Endothelial cell of umbilical vein (primary cell): Measurements from ENCODE around the gene CD99L2. TPM values are rescaled to one million over a fixed set of nuclear protein-coding genes. Genes with fewer than 3 reads are reported as not detected.

Source experiments
- BruUV-seq: library from RNA; stranded (reverse); fragments of 400-500 nt; replicated peaks from 2 replicates; lab custom pipeline; 2021; lab: Mats Ljungman, UMichigan
- CTCF ChIA-PET: fragments of 300-600, 350-600 bp; sonication (Branson Sonifier 250); formaldehyde crosslinking; loops from one replicate; lab custom pipeline; 2021; ENCODE audit warnings: antibody characterized with exemption, inconsistent platforms; lab: Charles Lee
- POLR2A ChIA-PET: fragments of 300-600, 350-600 bp; sonication (Branson Sonifier 250); formaldehyde crosslinking; loops from one replicate; lab custom pipeline; 2021; ENCODE audit warnings: antibody characterized with exemption, inconsistent platforms; lab: Charles Lee
- DNase-seq: peaks from one replicate; pipeline ENCODE4 v3.0.0-alpha.2; 2011; ENCODE audit warnings: low read depth, low spot score
- FAIRE-seq: peaks from 2 replicates; lab custom pipeline; 2011; peaks lifted over from hg19 to GRCh38; lab: Jason Lieb, UNC
- H2AFZ ChIP-seq: 2 replicates; pipeline ENCODE4 v1.6.0; 2012; ENCODE audit warnings: low read depth, low read length, control low read depth, inconsistent platforms
- H3K27ac ChIP-seq: 2 replicates; pipeline ENCODE4 v1.5.1; 2011; ENCODE audit warnings: low read depth, mild to moderate bottlenecking, control low read depth, low read length, moderate library complexity; ENCODE audit not compliant: insufficient read depth
- H3K27me3 ChIP-seq, 2 experiments: 2 replicates each; pipeline versions ENCODE4 v1.6.0 to v1.6.1; 2011; ENCODE audit warnings: low read length in 2 of 2, mixed read lengths in 1 of 2; ENCODE audit not compliant: control insufficient read depth in 2 of 2, insufficient read depth in 2 of 2
- H3K36me3 ChIP-seq, 2 experiments: 2 replicates in 1 of 2; 3 replicates in 1 of 2; pipeline ENCODE4 v1.5.1; 2011; ENCODE audit warnings: low read length in 2 of 2, mild to moderate bottlenecking in 1 of 2, moderate library complexity in 1 of 2; ENCODE audit not compliant: control insufficient read depth in 2 of 2, insufficient read depth in 2 of 2; ENCODE audit errors: extremely low read depth in 1 of 2
- H3K4me1 ChIP-seq: 3 replicates; pipeline ENCODE4 v1.5.1; 2011; ENCODE audit warnings: mild to moderate bottlenecking, low read length; ENCODE audit not compliant: control insufficient read depth, insufficient read depth; ENCODE audit errors: extremely low read depth
- H3K4me2 ChIP-seq: 2 replicates; pipeline ENCODE4 v1.6.1; 2011; ENCODE audit warnings: low read length, control low read depth, mixed read lengths; ENCODE audit not compliant: insufficient read depth
- H3K4me3 ChIP-seq, 3 experiments: fragments of 200-600 bp in 1 of 3; sonication (generic), shearing (Covaris generic) in 1 of 3; replicated peaks in 1 of 3; 2 replicates each; pipeline ENCODE4 v1.5.1; 2011 to 2016; ENCODE audit warnings: control low read depth in 3 of 3, low read length in 3 of 3, mild to moderate bottlenecking in 2 of 3, inconsistent platforms in 1 of 3, low read depth in 1 of 3, moderate library complexity in 1 of 3; ENCODE audit not compliant: insufficient read depth in 1 of 3
- H3K79me2 ChIP-seq: 2 replicates; pipeline ENCODE4 v1.6.0; 2012; ENCODE audit warnings: low read length, inconsistent platforms; ENCODE audit not compliant: control insufficient read depth, insufficient read depth
- H3K9ac ChIP-seq: replicated peaks from 2 replicates; pipeline ENCODE3; 2011; ENCODE audit warnings: low read length, control low read depth; ENCODE audit not compliant: insufficient read depth; ENCODE audit errors: extremely low read depth
- H3K9me1 ChIP-seq: replicated peaks from 3 replicates; pipeline ENCODE4 v1.6.0; 2011; ENCODE audit warnings: mild to moderate bottlenecking, low read length; ENCODE audit not compliant: control insufficient read depth, insufficient read depth; ENCODE audit errors: extremely low read depth
- H3K9me3 ChIP-seq: replicated peaks from 2 replicates; pipeline ENCODE4 v1.5.1; 2012; ENCODE audit warnings: low read length, inconsistent platforms; ENCODE audit not compliant: control insufficient read depth, insufficient read depth
- H4K20me1 ChIP-seq: replicated peaks from 2 replicates; pipeline ENCODE3; 2011; ENCODE audit warnings: mild to moderate bottlenecking, low read length; ENCODE audit not compliant: control insufficient read depth, insufficient read depth; ENCODE audit errors: extremely low read depth
- EZH2 ChIP-seq: IDR thresholded peaks from 2 replicates; pipeline ENCODE4 v1.6.1; 2012; ENCODE audit warnings: borderline replicate concordance, low read depth, mild to moderate bottlenecking, moderate library complexity, low read length, inconsistent platforms; ENCODE audit not compliant: severe bottlenecking
- FOS ChIP-seq: IDR thresholded peaks from 2 replicates; pipeline ENCODE4 v1.6.1; 2011; ENCODE audit warnings: mild to moderate bottlenecking, low read length, moderate library complexity, borderline replicate concordance; ENCODE audit not compliant: insufficient read depth
- GATA2 ChIP-seq: IDR thresholded peaks from 2 replicates; pipeline ENCODE4 v1.7.0; 2011; ENCODE audit warnings: low read depth, mild to moderate bottlenecking, moderate library complexity, mixed read lengths, low read length; ENCODE audit not compliant: insufficient read length, insufficient read depth
- JUN ChIP-seq: IDR thresholded peaks from 2 replicates; pipeline ENCODE4 v1.6.1; 2011; ENCODE audit warnings: borderline replicate concordance, low read depth; ENCODE audit not compliant: insufficient read length, insufficient read depth
- MYC ChIP-seq: IDR thresholded peaks from one replicate; pipeline ENCODE4 v1.6.1; 2011; ENCODE audit warnings: mild to moderate bottlenecking, low read depth, low read length
- POLR2A ChIP-seq: IDR thresholded peaks from 2 replicates; pipeline ENCODE4 v1.6.1; 2012; ENCODE audit warnings: low read depth, mild to moderate bottlenecking, control low read depth, low read length
- POLR2AphosphoS5 ChIP-seq: IDR thresholded peaks from 2 replicates; pipeline ENCODE4 v1.6.1; 2012; ENCODE audit warnings: low read depth, mild to moderate bottlenecking, control low read depth, low read length, moderate library complexity; ENCODE audit not compliant: insufficient read depth
- dilution Hi-C: fragments of 300-500 bp; cut with MboI; formaldehyde crosslinking; loops from one replicate; pipeline ENCODE4 v1.15.0; 2019; ENCODE audit warnings: low sequenced_read_pairs; ENCODE audit not compliant: extremely low pct_ligation_motif_present
- intact Hi-C: fragments of 100-400 bp; cut with micrococcal nuclease; formaldehyde crosslinking; loops from one replicate; pipeline ENCODE4 v1.10.0; 2022
- polyA plus RNA-seq, 4 experiments: library from polyadenylated mRNA; depleted of rRNA in 3 of 4; stranded (reverse) in 3 of 4; unstranded in 1 of 4; fragments of >200 nt; gene quantifications; 2 replicates each; pipeline versions ENCODE4 v1.2.1 to v1.2.3, GENCODE V29; 2011 to 2012; ENCODE audit warnings: missing spikeins in 1 of 4
- total RNA-seq: library from RNA; stranded (reverse); gene quantifications from 2 replicates; pipeline ENCODE4 v1.2.3, GENCODE V29; 2021
- TF ChIP-seq, protein P1 (sequence below): IDR thresholded peaks from 2 replicates; pipeline ENCODE4 v1.6.1; 2011; ENCODE audit not compliant: insufficient read depth, insufficient read length
- TF ChIP-seq, protein P2 (sequence below), 2 donors: IDR thresholded peaks; 1 replicate in 1 of 2; 2 replicates in 1 of 2; pipeline ENCODE4 v1.5.1; 2011; ENCODE audit warnings: low read length in 2 of 2, mild to moderate bottlenecking in 2 of 2, moderate library complexity in 2 of 2, control low read depth in 1 of 2, inconsistent platforms in 1 of 2, low read depth in 1 of 2; ENCODE audit not compliant: insufficient read depth in 1 of 2; ENCODE audit errors: extremely low read depth in 1 of 2

CD99L2 gene
- total and polyA plus RNA-seq, 2 donors (not counting 3 experiments of a cell fraction or from before 2014, with no cell fraction given) = 33.2 to 43.4 TPM

DNA sequence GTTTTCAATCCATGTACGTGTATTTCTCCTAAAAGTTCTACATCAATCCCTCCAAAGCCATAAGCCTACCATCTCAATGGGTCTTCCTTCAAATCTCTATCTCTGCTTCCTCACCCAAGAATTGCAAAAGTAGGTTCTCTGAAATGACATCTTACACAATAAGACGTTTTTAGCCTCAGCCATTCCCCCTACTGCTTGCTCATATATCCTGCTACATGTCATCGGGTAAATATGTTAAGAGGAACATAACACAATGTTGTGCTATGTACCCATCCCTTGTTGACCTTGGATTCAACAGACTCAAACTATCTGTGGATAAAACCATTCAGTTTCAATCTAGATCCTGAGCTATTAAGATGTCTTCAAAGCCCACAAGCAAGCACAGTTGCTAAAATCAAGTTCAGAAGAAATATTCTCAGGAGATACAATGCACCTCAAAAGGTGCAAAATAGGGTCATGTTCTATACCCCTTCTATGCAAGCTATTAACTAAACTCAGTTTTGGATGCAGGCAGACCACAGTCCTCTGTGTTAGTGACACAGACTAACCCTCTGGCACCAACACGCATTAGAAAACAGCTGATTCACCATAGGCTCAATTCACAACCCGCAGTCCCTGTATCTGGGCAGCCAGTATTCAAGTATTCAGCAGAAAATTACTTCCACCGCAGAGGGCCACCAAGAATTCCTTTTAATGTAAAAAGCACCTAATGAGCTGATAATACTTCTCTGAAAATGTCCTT, 56.8 kb downstream of the CD99L2 start:
- FAIRE-seq (no peak), DNase-seq (no peak)
- Histone ChIP-seq H3K4me2 (no peak overlapping the region), H3K4me1 (no peaks in the 10 kb centered on the region), H3K9ac (no peak overlapping the region), H3K79me2 (no peaks in the 10 kb centered on the region), H2AFZ (no peak overlapping the region), H3K9me3 (no peaks in the 10 kb centered on the region), H3K36me3 (no peaks in the 10 kb centered on the region), H3K27me3 (no peaks in the 10 kb centered on the region), H3K9me1 (no peaks in the 10 kb centered on the region), H3K27ac (no peak overlapping the region), H3K4me3 (no peak overlapping the region), H4K20me1 (no peaks in the 10 kb centered on the region)
- ChIA-PET CTCF (no interaction called here), POLR2A (no interaction called here)
- intact Hi-C loops = no loop called here
- dilution Hi-C loops = no loop called here
- TF ChIP-seq, protein P1, sequence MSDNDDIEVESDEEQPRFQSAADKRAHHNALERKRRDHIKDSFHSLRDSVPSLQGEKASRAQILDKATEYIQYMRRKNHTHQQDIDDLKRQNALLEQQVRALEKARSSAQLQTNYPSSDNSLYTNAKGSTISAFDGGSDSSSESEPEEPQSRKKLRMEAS = no peak
- TF ChIP-seq GATA2 = no peak
- no peak for TF ChIP-seq FOS
- TF ChIP-seq, protein P2, sequence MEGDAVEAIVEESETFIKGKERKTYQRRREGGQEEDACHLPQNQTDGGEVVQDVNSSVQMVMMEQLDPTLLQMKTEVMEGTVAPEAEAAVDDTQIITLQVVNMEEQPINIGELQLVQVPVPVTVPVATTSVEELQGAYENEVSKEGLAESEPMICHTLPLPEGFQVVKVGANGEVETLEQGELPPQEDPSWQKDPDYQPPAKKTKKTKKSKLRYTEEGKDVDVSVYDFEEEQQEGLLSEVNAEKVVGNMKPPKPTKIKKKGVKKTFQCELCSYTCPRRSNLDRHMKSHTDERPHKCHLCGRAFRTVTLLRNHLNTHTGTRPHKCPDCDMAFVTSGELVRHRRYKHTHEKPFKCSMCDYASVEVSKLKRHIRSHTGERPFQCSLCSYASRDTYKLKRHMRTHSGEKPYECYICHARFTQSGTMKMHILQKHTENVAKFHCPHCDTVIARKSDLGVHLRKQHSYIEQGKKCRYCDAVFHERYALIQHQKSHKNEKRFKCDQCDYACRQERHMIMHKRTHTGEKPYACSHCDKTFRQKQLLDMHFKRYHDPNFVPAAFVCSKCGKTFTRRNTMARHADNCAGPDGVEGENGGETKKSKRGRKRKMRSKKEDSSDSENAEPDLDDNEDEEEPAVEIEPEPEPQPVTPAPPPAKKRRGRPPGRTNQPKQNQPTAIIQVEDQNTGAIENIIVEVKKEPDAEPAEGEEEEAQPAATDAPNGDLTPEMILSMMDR (IDR thresholded peaks at IDR 0.05; ENCODE audit: extremely low read depth in 1 of 2, insufficient read depth in 1 of 2, low read depth in 1 of 2, low read length in 2 of 2) = no peak
- no TSS peak for BruUV-seq

DNA sequence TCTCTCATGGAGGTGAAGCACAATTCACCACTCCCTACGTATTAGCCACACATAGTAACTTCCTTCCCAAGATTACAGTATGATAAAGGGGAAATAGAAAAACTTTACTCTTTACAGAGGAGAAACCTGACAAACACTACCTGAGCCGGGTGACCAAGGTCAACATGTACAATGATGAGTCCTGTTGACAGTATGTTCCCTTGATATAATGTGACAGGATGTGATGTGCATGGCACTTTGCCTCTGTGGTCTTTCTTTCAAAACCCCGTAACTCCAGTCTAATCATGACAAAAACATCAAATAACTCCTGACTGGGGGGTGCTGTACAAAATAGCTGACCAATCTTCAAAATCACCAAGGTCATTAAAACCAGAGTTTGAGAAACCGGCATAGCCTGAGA, 60.6 kb downstream of the CD99L2 start:
- intact Hi-C loops = no loop called here
- Histone ChIP-seq H3K36me3 (no peaks in the 10 kb centered on the region), H3K79me2 (no peaks in the 10 kb centered on the region), H3K4me3 (no peak overlapping the region), H3K27ac (no peak overlapping the region), H3K9me3 (no peaks in the 10 kb centered on the region), H3K4me1 (no peaks in the 10 kb centered on the region), H2AFZ (no peak overlapping the region), H3K9me1 (no peaks in the 10 kb centered on the region), H4K20me1 (no peaks in the 10 kb centered on the region), H3K27me3 (no peaks in the 10 kb centered on the region), H3K4me2 (no peak overlapping the region), H3K9ac (no peak overlapping the region)
- POLR2A ChIA-PET = no interaction called here
- dilution Hi-C loops = no loop called here
- no TSS peak for BruUV-seq
- CTCF ChIA-PET = no interaction called here
- DNase-seq = no peak
- FAIRE-seq = no peak
- TF ChIP-seq FOS (no peak), JUN (no peak), GATA2 (no peak), POLR2AphosphoS5 (no peak), EZH2 (no peak), MYC (no peak), POLR2A (no peak)
- TF ChIP-seq, protein P2 (IDR thresholded peaks at IDR 0.05; ENCODE audit: extremely low read depth in 1 of 2, insufficient read depth in 1 of 2, low read depth in 1 of 2, low read length in 2 of 2) = no peak
- TF ChIP-seq, protein P1 = no peak
